ENCODE measurements around the gene GRK6. TPM values are rescaled to one million over a fixed set of nuclear protein-coding genes. Genes with fewer than 3 reads are reported as not detected.

The GRK6 gene
- total RNA-seq, 1 experiment from 2014 or later, result 75.2 TPM

DNA sequence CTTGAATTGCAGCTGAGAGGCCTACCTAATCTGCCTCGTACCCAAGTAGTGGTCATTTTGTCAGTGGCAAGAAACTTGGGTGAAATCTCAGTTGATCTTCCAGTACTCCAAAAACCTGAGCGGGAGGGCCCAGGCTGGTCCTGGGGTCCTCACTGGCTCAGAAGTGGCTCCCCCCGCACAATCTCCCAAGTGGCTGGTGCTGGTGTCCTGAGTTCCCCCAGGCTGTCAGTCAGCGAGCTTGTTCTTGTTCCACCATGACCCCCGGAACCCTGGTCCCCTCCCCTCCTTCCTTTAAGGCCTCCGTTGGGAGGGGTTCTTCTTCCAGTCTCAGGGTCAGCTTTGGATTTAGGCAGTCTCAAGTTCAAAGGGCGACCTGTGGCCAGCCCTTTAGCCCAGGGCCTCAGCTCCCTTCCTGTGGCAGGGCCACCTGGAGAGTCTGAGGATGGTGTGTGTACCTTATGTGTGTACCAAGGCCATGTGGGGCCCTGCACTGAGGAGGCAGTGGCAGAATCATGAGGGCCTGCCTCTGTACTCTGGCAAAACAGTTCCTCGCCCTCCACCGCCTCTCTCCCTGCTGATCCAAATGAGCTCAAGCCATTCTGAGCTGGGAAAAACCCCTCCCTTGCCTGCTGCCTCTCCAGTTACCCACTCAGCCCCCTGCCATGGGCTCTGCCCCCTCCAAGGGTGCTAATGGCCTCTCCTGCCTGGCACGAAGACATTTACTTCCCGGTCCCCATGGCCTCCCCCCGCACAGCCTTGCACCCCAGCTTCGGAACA lies 51.4 kb downstream of the GRK6 start:
- Histone ChIP-seq H3K9ac (ENCODE audit: extremely low read depth, insufficient read length, low read length) (no peak overlapping the region), H2BK20ac (ENCODE audit: low read depth, low read length, poor library complexity, severe bottlenecking) (no peak overlapping the region), H3K4me2 (ENCODE audit: insufficient read depth, insufficient read length, low read length) (no peak overlapping the region), H3K9me3 (ENCODE audit: control insufficient read depth, low read depth, low read length) (no peaks in the 10 kb centered on the region), H3K14ac (ENCODE audit: insufficient read depth, low read length) (no peak overlapping the region), H2BK120ac (ENCODE audit: low read depth, low read length, poor library complexity, severe bottlenecking) (no peak overlapping the region), H4K20me1 (ENCODE audit: control insufficient read depth, insufficient read depth, insufficient read length) (no peaks in the 10 kb centered on the region), H3K79me1 (ENCODE audit: insufficient read depth, low read depth, low read length, poor library complexity, severe bottlenecking) (no peaks in the 10 kb centered on the region), H2BK15ac (ENCODE audit: low read depth, low read length) (no peak overlapping the region), H3K27ac (ENCODE audit: insufficient read length, low read depth, low read length) (no peak overlapping the region), H3K23ac (ENCODE audit: insufficient read length, low read depth, low read length) (no peak overlapping the region), H3K4me1 (ENCODE audit: insufficient read depth, low read length) (peaks cover 10% of the 10 kb centered on the region; the same call in 1 of the 2 replicates), H4K8ac (replicated peaks; ENCODE audit: insufficient read length, low read depth, low read length) (no peak overlapping the region), H3K27me3 (ENCODE audit: insufficient read depth, low read length) (no peaks in the 10 kb centered on the region), H2BK5ac (ENCODE audit: insufficient read length, low read length) (no peak overlapping the region), H4K91ac (ENCODE audit: insufficient read length, low read depth, low read length) (no peak overlapping the region), H2AK5ac (ENCODE audit: insufficient read length, low read length) (no peak overlapping the region), H3K4ac (ENCODE audit: low read depth, low read length) (no peak overlapping the region), H4K5ac (ENCODE audit: insufficient read length, low read depth, low read length) (no peak overlapping the region), H2BK12ac (ENCODE audit: insufficient read length, low read depth, low read length) (no peak overlapping the region), H3K79me2 (ENCODE audit: insufficient read depth, low read length) (no peaks in the 10 kb centered on the region), H3K56ac (ENCODE audit: insufficient read length, low read depth, low read length) (no peak overlapping the region), H2AFZ (ENCODE audit: low read length) (no peak overlapping the region), H3K23me2 (ENCODE audit: insufficient read length, low read depth, low read length, poor library complexity, severe bottlenecking) (no peaks in the 10 kb centered on the region), H3T11ph (ENCODE audit: low read length) (no peak overlapping the region), H3K18ac (ENCODE audit: insufficient read length, low read depth, low read length) (no peak overlapping the region)
- no peaks in the 10 kb centered on the region; the same call in 1 of the 2 replicates for H3K27me3 Mint-ChIP-seq (ENCODE audit: low read depth)
- peak overlapping the region; percentile 46 to 93 (median 83); a peak in 6 of 7 replicates for H3K27ac Mint-ChIP-seq
- WGBS (ENCODE audit: extremely low coverage, insufficient read length, low lambda C conversion rate), result no CpG with 5 or more reads among the region's 13 CpGs
- TF ChIP-seq, protein P1, sequence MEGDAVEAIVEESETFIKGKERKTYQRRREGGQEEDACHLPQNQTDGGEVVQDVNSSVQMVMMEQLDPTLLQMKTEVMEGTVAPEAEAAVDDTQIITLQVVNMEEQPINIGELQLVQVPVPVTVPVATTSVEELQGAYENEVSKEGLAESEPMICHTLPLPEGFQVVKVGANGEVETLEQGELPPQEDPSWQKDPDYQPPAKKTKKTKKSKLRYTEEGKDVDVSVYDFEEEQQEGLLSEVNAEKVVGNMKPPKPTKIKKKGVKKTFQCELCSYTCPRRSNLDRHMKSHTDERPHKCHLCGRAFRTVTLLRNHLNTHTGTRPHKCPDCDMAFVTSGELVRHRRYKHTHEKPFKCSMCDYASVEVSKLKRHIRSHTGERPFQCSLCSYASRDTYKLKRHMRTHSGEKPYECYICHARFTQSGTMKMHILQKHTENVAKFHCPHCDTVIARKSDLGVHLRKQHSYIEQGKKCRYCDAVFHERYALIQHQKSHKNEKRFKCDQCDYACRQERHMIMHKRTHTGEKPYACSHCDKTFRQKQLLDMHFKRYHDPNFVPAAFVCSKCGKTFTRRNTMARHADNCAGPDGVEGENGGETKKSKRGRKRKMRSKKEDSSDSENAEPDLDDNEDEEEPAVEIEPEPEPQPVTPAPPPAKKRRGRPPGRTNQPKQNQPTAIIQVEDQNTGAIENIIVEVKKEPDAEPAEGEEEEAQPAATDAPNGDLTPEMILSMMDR (conservative IDR thresholded peaks at IDR 0.05), result no peak
- H3K36me3 Mint-ChIP-seq (ENCODE audit: insufficient read depth in 1 of 3, low read depth in 3 of 3), result peaks cover 10 to 30% (median 23%) of the 10 kb centered on the region in 3 experiments
- no peak for DNase-seq
- no peaks in the 10 kb centered on the region for H3K9me3 Mint-ChIP-seq
- peaks cover 27 to 35% of the 10 kb centered on the region in 2 experiments for H3K4me1 Mint-ChIP-seq
- peak overlapping the region in 1 of 2 experiments; percentile 29; a peak in 1 of 5 replicates for H3K4me3 Mint-ChIP-seq
